SU-DHL-6 (cell line): Measurements from ENCODE around the gene RNF103.

Experiments
- H2AFZ ChIP-seq: fragments of 200-600 bp; sonication (generic); 2 replicates; pipeline ENCODE4 v1.6.1; 2014; ENCODE audit warnings: low read depth, mild to moderate bottlenecking, moderate library complexity, mixed read lengths, antibody characterized with exemption, low read length; ENCODE audit not compliant: severe bottlenecking
- H3F3A ChIP-seq: fragments of 200-600 bp; shearing (Covaris generic); 2 replicates; pipeline ENCODE4 v1.6.0; 2016; ENCODE audit warnings: antibody characterized with exemption, mild to moderate bottlenecking; ENCODE audit not compliant: insufficient read depth
- H3K27ac ChIP-seq: fragments of 200-600 bp; sonication (generic); 2 replicates; pipeline ENCODE4 v1.5.1; 2016; ENCODE audit warnings: low read depth, mild to moderate bottlenecking, low read length, moderate library complexity, mixed read lengths
- H3K27me3 ChIP-seq: fragments of 200-600 bp; sonication (generic), shearing (Covaris generic); 2 replicates; pipeline ENCODE4 v1.6.0; 2014; ENCODE audit warnings: mild to moderate bottlenecking, low read length
- H3K36me3 ChIP-seq: fragments of 200-600 bp; sonication (generic); 2 replicates; pipeline ENCODE4 v1.6.1; 2014; ENCODE audit warnings: mild to moderate bottlenecking, low read length, mixed read lengths
- H3K4me2 ChIP-seq: fragments of 300-600, 200-600 bp; shearing (Covaris generic), sonication (generic); 2 replicates; pipeline ENCODE4 v1.6.0; 2014; ENCODE audit warnings: low read length, low read depth, mild to moderate bottlenecking; ENCODE audit not compliant: poor library complexity, severe bottlenecking
- H3K4me3 ChIP-seq: fragments of 200-600 bp; sonication (generic); 2 replicates; pipeline ENCODE4 v1.5.1; 2014; ENCODE audit warnings: antibody characterized with exemption, low read length, mild to moderate bottlenecking, mixed read lengths; ENCODE audit not compliant: insufficient read depth, poor library complexity, severe bottlenecking
- H3K79me2 ChIP-seq: fragments of 200-600 bp; sonication (generic); 2 replicates; pipeline ENCODE4 v1.6.1; 2014; ENCODE audit warnings: mild to moderate bottlenecking, low read length, moderate library complexity; ENCODE audit not compliant: insufficient read depth
- H3K9ac ChIP-seq: fragments of 200-600 bp; sonication (generic); 2 replicates; pipeline ENCODE4 v1.7.0; 2014; ENCODE audit warnings: mild to moderate bottlenecking, low read length
- H3K9me2 ChIP-seq: fragments of 200-600 bp; sonication (generic); replicated peaks from 2 replicates; pipeline ENCODE4 v1.6.1; 2014; ENCODE audit warnings: low read length; ENCODE audit not compliant: insufficient read depth
- H3K9me3 ChIP-seq: fragments of 200-600 bp; sonication (generic); 2 replicates; pipeline ENCODE4 v1.6.1; 2014; ENCODE audit warnings: low read length, mixed read lengths; ENCODE audit not compliant: insufficient read depth
- H4K20me1 ChIP-seq: fragments of 200-600 bp; sonication (generic); 2 replicates; pipeline ENCODE4 v1.6.1; 2014; ENCODE audit warnings: low read depth, mild to moderate bottlenecking, antibody characterized with exemption, low read length, moderate library complexity, mixed read lengths
- CTCF ChIP-seq: fragments of 200-600 bp; sonication (generic); IDR thresholded peaks from one replicate; pipeline ENCODE4 v1.5.1; 2017; ENCODE audit warnings: antibody characterized with exemption, mild to moderate bottlenecking, low read length, moderate library complexity; ENCODE audit not compliant: insufficient read depth, poor library complexity, severe bottlenecking
- EZH2phosphoT487 ChIP-seq: fragments of 200-600 bp; sonication (generic), shearing (Covaris generic); conservative IDR thresholded peaks from 2 replicates; pipeline ENCODE4 v1.6.1; 2018; ENCODE audit warnings: mild to moderate bottlenecking, antibody characterized with exemption, low read length, moderate library complexity, mixed read lengths

The RNF103 gene

GRCh38 chr2:86617153-86617552, 6.5 kb downstream of the RNF103 start:
- H3K4me3 ChIP-seq, result no peak overlapping the region
- peaks cover 4% of the 10 kb centered on the region; the same call in 1 of the 2 replicates for H3F3A ChIP-seq
- H3K27ac ChIP-seq, result no peak overlapping the region
- H3K9me3 ChIP-seq, result no peaks in the 10 kb centered on the region
- no peak overlapping the region for H2AFZ ChIP-seq
- H3K4me2 ChIP-seq, result peak overlapping the region; percentile 31
- H4K20me1 ChIP-seq, result no peaks in the 10 kb centered on the region
- no peak overlapping the region for H3K9ac ChIP-seq
- H3K9me2 ChIP-seq, result no peaks in the 10 kb centered on the region
- no peaks in the 10 kb centered on the region for H3K27me3 ChIP-seq
- TF ChIP-seq EZH2phosphoT487, result no peak
- no peak for TF ChIP-seq CTCF
- H3K36me3 ChIP-seq, result peaks cover 7% of the 10 kb centered on the region; the same call in 1 of the 2 replicates
- peaks cover 8% of the 10 kb centered on the region for H3K79me2 ChIP-seq

- Histone ChIP-seq H4K20me1 (no peaks in the 10 kb centered on the region), H3K27ac (no peak overlapping the region), H3K9me2 (no peaks in the 10 kb centered on the region), H2AFZ (no peak overlapping the region), H3K36me3 (peaks cover 7% of the 10 kb centered on the region; the same call in 1 of the 2 replicates), H3K4me3 (no peak overlapping the region), H3K27me3 (no peaks in the 10 kb centered on the region), H3K9ac (no peak overlapping the region), H3K4me2 (no peak overlapping the region), H3F3A (peaks cover 3% of the 10 kb centered on the region; the same call in 1 of the 2 replicates), H3K79me2 (peaks cover 2% of the 10 kb centered on the region), H3K9me3 (no peaks in the 10 kb centered on the region)
- TF ChIP-seq EZH2phosphoT487 (no peak), CTCF (no peak)
Observed at GRCh38 chr2:86616502-86616901, 7.2 kb downstream of the RNF103 start.

GRCh38 chr2:86615596-86615995, 8.1 kb downstream of the RNF103 start:
- Histone ChIP-seq H3K9ac (no peak overlapping the region), H3F3A (no peaks in the 10 kb centered on the region), H3K79me2 (no peaks in the 10 kb centered on the region), H3K9me2 (no peaks in the 10 kb centered on the region), H3K27me3 (no peaks in the 10 kb centered on the region), H3K9me3 (no peaks in the 10 kb centered on the region), H3K4me3 (no peak overlapping the region), H3K4me2 (no peak overlapping the region), H3K36me3 (peaks cover 7% of the 10 kb centered on the region; the same call in 1 of the 2 replicates), H3K27ac (no peak overlapping the region), H4K20me1 (no peaks in the 10 kb centered on the region), H2AFZ (no peak overlapping the region)
- no peak for TF ChIP-seq CTCF
- no peak for TF ChIP-seq EZH2phosphoT487
